GM19455 (cell line): ENCODE results near the gene AFF2.
"Not testable (repeated sequence)": the region's sequence is repeated elsewhere in the genome, so short reads cannot be mapped to it uniquely, and the experiment has no call there.

Experiments used
- ATAC-seq: cut with Tn5 transposase; IDR thresholded peaks from one replicate; pipeline ENCODE4 v1.9.1; 2021; ENCODE audit not compliant: unreplicated experiment

AFF2 gene

DNA sequence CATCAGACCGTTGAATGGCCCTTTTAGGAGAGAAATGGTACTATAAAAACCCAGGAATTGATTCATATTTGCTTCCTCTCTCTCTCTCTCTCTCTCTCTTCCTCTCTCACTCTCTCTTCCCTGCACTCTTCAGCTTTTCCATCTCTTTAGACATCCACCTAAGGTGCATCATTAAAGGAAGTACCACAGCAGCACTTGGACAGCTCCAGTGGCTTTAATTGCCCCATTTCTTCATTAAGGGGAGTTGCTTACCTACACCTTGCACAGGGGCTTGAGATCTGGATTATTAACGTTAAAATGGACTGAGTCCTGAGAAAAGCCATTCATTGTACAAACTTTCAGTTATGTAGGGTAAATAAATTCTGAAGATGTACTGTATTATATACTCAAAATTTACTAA lies 323.6 kb downstream of the AFF2 start:
- no peak for ATAC-seq

DNA sequence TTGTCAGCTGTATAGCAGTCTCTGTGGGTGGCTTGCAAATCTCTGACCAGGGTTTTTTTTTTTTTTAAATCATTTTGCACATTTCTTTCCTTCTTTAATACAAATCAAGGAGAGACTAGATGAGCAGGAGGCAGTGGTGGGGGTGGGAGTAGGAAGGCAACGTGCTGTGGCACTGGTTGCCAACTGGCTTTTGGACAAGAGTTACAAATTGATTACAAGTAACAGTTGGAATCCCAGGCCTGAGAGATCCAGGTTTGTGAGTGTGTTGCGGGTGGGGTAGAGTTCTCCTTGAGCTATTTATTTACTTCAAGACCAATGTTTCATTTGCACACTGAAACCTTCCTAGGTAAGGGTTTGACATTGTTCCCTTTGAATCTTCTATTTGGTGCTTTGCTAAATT lies 325.3 kb downstream of the AFF2 start:
- no peak for ATAC-seq

DNA sequence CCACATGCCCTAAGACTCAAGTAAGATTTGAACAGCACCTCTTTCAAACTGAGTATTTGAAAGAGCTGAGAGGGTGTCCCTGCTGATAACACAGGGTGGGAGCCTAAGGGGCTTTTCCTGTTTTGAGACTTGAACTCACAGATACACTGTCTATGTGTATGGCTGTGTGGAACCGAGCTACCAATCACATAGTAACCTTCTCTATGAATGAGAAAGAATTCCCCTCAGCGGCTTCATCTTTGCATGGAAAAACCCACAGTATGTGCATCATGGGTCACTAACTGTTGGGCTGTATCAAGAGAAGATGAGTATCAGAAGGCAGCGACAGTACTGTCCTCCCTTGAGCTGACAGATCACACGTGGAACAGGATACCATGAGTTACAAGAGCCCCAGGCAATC lies 336.3 kb downstream of the AFF2 start:
- ATAC-seq: no peak

DNA sequence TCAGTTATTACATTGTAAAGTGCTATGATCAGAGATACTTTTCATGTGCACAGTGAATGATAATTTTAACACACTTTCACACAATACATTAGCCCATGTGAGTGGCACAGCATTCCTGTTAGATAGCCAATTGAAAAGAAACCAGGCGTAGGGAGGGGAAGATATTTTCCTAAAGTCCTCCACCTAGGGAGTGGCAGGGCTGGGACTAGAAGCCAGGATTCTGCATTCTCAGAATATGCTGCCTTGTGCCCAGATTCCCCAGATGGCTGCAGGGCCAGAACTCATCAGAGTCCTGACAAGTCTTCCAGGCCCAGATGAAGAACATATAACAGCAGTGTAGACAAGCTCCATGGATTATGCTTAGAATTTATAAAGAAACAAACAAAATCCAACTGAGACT lies 350.2 kb downstream of the AFF2 start:
- ATAC-seq: no peak

DNA sequence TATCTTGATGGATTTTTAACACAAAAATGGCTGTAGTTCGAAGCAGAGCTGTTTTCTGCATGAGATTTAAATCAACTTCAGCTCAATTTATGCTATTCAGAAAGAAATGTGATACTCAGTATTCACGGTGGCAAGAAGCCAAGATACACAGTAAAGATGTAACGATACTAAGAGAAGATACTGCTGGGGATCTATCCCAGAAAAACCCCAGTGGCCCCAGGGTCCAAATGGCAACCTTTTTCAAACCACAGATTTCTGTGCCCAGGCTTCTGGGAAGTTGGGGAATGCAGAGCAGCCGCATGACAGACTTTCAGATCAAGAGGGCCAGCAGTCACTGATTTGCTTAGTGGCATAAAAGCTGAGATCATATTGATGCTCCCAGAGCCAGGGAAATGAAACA lies 353.9 kb downstream of the AFF2 start:
- ATAC-seq: no peak

DNA sequence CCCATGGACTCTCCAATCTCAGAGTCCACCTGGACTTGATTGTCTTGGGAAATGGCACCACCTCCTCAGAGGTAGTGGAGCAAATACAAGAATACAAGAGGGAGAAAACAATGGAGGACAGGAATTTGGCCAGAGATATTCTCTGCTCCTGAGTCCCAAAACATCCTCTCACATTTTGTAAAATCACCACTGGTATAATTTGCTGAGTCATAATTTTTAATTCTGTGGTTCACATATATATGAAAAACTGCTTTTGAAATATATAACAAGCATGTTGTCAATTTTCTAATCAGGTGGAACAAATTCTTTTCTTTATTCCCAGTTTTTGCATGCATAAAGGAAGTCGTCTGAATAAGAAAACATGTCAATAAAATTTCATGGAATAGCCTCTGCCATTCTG lies 356.1 kb downstream of the AFF2 start:
- no peak for ATAC-seq

DNA sequence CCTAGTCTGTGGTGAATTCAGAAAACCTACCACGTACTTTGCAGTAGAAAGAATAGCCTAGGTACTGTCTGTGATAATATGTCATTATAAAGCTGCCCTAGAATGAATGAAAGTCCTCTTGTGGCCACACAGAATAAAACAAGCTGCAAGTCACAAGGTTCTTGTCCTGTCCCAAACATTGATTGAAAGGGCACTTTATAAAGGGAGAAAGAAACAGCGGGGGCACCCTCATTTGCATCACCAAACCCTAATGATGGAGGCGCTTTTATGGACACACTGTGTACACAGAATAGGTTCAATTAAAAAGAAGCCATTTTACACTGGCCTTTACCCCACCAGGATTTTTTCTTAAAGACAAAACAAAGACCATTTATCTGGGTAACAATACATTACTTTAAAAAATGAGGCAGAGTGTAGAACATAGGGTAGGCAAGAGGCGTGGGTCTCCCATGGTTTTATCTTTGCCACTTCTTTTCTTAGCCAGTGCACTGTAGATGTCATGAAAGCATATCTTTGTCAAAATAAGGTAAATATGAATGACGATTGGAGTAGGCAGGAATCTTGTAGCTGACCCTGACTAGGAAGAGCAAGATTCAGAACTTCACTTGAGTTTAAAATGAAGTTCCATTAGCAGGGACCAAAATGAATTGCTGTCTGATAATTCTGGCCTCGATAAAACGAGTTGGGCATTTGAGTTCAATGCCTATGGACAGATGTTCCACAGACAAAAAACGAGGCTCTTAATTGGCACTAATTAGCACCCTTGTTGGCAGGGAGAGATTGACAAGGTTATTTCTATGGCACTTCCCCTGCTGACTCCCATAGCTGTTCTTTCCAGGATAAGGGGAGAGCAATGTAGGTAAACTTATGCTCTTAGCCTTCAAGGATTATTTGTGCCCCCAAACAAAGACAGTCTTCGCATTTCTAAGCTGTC lies 365.1 kb downstream of the AFF2 start:
- no peak for ATAC-seq

DNA sequence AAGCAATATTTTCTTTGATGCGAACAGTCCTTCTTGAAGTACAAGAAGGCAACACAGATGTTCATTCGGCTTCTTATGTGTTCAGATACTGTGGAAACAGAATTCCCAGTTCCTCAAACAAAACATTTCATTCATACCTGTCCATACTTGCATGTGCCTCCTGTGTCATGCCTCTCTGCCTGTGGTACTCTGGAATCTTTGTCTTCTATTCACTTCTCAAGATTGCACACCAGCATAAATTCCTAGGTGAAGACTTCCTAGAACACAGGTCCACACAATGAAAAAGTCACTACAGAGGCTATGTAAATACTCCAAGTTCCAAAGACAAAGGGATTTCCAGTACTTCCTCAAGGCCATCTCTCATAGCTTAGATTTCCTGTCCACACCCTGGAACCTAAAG lies 367.2 kb downstream of the AFF2 start:
- no peak for ATAC-seq

DNA sequence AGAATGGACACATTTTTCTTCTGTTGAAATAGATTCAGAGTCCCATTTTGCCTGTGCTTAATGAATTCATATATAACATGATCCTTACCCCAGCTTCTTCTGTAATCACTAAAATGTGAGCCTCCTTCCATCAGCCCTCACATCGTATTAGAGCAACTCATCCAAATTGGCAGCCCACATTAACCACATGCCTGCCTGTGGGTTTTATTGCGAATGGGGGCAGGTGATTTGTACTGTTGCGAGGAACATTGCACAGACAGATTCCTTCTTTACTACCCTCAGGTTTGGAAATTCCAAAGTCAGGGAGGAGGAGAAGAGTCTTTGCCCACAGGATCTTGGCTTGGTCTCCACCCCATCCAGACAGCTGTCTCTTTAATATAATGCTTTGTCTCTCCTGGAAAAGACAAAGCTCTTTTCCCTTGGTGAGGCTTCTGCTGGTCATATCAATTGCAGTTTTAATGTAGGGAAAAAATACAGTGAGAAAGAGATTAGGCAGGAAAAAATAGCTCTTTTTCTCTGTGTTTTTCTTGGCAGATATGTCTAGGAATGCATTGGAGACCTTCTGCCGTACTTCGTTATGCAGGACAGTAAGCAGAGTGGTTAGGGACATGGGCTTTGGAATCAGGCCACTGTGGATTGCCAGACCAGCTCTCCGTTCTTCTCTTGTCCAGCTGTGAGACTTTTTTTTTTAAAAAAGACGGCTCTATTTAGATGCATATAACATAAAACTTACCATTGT lies 371.2 kb downstream of the AFF2 start:
- ATAC-seq: no peak

DNA sequence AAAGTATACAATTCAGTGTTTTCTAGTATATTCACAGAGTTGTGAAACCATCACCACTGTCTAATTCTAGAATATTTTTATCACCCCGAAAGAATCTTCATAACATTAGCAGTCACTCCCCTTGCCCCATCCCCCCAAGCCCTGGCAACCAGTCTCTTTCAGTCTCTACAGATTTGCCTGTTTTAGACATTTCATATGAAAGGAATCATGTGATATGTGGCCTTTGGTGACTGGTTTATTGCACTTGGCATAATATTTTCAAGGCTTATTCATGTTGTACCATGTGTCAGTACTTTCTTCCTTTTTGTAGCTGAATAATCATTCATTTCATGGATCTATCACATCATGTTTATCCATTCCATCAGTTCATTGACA lies 371.7 kb downstream of the AFF2 start:
- ATAC-seq: no peak

DNA sequence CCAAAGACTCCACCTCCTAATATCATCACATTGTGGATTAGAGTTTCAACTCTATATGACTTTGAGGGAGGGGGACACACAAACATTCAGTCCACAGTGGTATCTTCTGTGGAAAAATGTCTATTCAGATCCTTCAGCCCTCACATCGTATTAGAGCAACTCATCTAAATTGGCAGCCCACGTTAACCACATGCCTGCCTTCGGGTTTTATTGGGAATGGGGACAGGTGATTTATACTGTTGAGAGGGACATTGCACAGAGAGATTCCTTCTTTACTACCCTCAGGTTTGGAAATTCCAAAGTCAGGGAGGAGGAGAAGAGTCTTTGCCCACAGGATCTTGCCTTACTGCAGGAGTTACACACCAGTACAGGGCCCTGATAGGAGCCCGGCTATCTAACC lies 372.5 kb downstream of the AFF2 start:
- ATAC-seq: no peak

DNA sequence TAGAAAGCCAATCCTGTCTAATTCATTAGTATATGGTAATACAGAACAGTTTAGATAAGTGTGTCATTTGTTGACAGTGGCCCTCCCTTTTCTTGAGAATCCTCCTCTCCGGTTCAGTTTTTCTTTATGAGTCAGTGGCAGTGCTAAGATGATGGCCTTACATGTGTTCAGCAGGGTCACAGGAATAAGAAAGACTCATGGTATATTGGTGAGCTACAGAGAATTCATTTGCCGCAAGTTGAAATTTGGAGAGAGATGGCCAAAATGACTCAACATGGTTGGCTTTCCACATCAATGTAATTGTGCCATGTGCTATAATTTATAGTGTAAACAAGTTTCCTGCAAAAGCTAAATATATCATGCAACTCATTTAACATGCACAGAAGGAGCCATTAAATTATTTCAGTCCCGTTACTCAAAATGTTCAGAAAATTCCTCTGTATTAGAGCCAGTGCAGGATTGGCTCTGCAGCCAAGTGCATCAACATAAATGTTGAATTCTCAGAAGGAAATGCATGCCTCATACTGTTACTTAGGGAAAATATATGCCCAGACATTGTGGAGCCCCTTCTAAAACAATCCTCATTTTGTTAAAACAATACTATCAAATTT lies 374.3 kb downstream of the AFF2 start:
- no peak for ATAC-seq

DNA sequence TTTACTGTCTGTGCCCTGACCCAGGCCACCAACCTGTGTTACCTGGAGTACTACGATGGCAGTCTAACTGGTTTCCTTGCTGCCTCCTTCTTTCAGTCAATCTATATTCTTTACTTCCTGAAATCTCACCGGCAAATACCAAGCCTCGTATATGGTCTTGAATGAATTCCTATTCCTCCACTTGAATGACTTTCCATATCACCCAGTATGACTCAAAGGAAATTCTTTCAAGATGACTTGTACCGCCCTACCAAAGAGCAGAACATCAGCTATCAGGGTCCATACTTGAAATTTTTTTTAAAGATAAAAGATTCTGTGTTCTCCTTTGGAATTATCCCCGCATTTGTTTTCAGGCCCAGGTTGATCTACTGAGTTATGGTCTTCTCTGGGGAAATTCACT lies 378.0 kb downstream of the AFF2 start:
- no peak for ATAC-seq

DNA sequence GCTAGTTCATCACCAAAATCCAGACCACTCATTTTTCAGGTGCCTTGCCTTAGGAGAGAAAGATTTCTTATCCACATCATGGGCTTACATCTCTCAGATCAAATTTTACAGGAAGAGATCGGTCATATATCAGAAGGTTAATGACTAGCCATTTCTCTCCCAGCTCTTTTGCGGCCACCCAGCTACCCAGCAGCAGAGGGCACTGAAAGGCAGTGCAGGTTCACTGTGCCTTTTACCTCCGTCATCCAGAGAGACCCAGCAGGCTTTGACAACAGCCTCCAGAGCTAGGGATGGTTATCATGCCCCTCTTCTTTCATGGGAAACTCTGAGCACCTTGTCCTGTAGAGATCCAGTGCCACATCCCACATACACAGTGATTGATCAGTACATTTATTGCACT lies 384.8 kb downstream of the AFF2 start:
- no peak for ATAC-seq

DNA sequence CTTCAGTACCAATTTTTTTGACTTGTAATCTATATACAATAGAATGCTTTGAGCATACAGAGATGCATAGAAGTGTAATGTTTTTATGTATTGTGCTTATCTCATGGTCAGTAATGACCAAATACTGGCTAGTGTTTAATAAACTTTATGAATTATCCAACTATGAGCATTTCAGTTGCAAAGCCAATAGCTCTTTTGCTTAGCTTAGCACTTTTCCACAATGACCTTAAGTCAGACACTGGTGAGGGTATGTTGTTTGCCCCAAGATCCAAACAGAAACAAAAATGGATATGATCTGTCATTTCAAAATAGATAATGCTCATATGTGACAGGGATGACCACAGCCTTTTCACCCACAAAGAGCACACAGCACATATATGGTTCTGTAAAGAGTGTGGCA lies 393.0 kb downstream of the AFF2 start:
- no peak for ATAC-seq

DNA sequence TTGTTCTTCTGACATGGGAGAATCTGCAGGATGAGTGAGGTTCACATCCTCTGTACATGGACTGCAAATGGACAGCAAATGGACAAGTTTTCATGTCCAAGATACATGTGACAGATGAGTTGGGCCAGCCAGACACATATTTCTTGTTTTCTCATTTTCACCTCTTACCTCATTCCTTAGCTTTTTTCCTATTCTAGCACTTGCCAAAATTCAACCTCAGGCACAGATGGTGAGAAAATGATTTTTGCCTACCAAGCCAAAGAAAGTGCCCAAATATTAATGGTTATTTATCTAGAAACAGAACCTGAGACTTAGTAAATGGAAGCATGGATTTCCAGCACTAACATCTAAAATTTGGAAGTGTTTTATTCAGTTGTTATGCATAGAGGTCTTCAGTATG lies 402.2 kb downstream of the AFF2 start:
- no peak for ATAC-seq

DNA sequence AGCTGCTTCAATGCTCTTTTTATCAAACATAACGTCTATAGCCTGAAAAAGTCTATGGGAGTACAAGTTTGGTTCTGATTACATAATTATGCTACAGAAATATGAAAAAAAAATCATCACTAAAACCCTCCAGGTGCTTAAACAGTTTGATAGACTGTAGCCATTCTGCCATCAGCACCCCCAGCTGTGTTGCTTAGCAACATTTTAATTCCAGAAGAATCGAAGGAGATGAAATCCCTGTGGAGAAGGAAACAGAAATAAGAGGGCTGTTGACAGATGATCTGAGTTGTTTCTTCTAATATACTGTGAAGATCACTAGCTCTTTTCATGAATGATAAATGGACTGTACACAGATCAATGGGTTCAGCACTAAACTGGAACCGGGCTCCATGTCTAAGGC lies 402.8 kb downstream of the AFF2 start:
- no peak for ATAC-seq

DNA sequence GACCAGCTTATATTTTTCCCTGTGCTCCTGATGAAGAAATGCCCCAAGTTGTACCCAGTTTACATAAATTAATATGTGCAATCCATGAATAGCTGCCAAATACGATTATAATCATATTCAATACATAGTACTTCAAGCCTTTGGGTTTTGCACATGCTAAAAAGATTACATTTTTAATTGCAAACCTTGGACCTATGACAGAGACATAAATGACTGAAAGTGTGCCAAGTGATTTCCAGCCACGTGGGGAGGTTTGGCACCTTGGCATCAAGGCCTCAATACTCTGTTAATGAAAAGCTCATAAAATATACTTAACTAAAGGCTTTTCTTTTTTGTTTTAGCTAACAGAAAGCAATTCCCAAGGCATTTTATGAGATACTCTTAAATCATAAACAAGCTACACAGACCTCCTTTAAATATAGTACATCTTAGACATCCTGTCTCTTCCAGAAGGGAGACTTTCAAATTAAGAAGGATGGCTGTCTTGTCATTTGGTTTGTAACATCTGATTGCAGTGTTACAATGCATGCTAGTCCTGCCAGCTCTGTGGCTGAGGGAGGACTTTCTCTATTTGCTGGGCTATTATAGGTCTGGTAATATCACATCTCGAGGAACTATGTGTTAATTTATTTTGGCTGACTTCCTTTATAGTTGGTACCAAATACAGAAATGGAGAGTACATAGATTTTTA lies 404.1 kb downstream of the AFF2 start:
- ATAC-seq: no peak

DNA sequence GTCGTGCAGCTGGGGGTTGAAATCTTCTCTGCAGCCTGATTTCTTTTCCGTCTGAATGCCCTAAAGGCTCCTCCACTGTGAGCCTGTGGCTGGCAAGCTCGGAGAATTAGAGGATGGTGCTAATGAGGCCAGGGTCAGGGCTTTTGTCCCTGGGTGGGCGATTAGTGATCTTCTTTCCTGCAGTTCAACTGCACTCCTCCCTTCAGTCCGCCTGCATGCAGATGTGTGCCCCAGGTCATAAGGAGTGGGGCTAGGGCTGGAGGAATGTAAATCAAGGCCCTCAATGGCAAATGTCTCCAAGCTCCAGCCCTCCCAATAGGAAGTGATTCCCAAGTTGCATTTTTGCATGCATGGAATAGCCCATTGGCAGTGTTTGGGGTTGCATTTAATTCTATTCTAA lies 405.0 kb downstream of the AFF2 start:
- no peak for ATAC-seq

DNA sequence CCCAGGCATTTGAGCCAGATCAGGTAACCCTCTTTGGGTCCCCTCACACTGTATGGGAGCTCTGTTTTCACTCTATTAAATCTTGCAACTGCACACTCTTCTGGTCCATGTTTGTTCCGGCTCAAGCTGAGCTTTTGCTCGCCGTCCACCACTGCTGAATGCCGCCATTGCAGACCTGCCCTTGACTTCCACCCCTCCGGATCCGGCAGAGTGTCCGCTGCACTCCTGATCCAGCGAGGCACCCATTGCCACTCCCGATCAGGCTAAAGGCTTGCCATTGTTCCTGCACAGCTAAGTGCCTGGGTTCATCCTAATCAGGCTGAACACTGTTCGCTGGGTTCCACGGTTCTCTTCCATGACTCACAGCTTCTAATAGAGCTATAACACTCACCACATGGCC lies 406.2 kb downstream of the AFF2 start:
- not testable (repeated sequence) for ATAC-seq

DNA sequence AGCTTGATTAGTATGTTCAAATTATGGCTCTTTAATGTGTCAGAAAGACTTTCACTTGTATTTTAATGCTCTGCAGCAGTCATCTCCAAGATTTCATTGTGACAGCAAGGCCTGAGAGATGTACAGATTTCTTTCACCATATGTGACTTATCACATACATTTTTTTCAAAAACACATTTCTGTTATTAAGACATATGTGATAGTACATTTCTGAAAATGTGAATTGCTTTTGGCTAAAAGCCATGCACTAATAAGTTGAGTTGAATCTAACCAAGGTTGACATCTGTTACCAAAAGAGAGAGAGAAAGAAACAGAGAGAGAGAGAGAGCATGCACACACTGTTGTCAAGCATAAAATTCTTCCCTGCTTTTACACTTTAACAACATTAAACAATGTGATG lies 409.3 kb downstream of the AFF2 start:
- ATAC-seq: no peak
